Middle frontal gyrus (tissue), 1 donor: ENCODE data around the gene GRIA3.
"Not testable (repeated sequence)": the region's sequence is repeated elsewhere in the genome, so short reads cannot be mapped to it uniquely, and the experiment has no call there.

ENCODE experiments used
- DNase-seq: peaks from one replicate; pipeline ENCODE4 v3.0.0-alpha.2; 2015; ENCODE audit warnings: low spot score; ENCODE audit errors: extremely low spot score

The GRIA3 gene

DNA sequence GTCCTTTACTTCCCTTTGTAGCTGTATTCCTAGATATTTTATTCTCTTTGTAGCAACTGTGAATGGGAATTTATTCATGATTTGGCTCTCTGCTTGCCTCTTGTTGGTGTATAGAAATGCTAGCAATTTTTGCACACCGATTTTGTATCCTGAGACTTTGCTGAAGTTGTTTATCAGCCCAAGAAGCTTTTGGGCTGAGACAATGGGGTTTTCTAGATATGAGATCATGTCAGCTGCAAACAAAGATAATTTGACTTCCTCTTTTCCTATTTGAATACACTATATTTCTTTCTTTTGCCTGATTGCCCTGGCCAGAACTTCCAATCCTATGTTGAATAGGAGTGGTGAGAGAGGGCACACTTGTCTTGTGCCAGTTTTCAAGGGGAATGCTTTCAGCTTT, 346.6 kb downstream of the GRIA3 start:
- not testable (repeated sequence) for DNase-seq
